Heart left ventricle (tissue), 16 donors: ENCODE data around the gene ZNF292. TPM values are rescaled to one million over a fixed set of nuclear protein-coding genes. Genes with fewer than 3 reads are reported as not detected.
"Not testable (repeated sequence)": the region's sequence is repeated elsewhere in the genome, so short reads cannot be mapped to it uniquely, and the experiment has no call there.

Experiments
- ATAC-seq, 4 donors: fragments of 200-7000 bp; cut with Tn5 transposase; one replicate each; pipeline ENCODE4 v1.9.1; 2020 to 2022; ENCODE audit warnings: moderate library complexity in 4 of 4, mild to moderate bottlenecking in 3 of 4, moderate number of reproducible peaks in 1 of 4
- DNase-seq, 5 donors: peaks; one replicate each; pipeline ENCODE4 v3.0.0-alpha.2; 2020
- H3K27ac ChIP-seq, 12 donors: fragments of 200-600 bp; sonication (generic) in 4 of 12; one replicate each; pipeline versions ENCODE4 v1.5.0 to v1.8.0; 2016 to 2022; ENCODE audit warnings: mild to moderate bottlenecking in 2 of 12
- H3K27me3 ChIP-seq, 9 donors: fragments of 200-600 bp; sonication (generic) in 2 of 9; one replicate each; pipeline versions ENCODE4 v1.5.1 to v1.8.0; 2016 to 2022; ENCODE audit warnings: mild to moderate bottlenecking in 3 of 9
- H3K36me3 ChIP-seq, 9 donors: fragments of 200-600 bp; sonication (generic) in 2 of 9; one replicate each; pipeline versions ENCODE4 v1.5.0 to v1.8.0; 2018 to 2022; ENCODE audit warnings: mild to moderate bottlenecking in 2 of 9
- H3K4me1 ChIP-seq, 12 donors: fragments of 200-600 bp; sonication (generic) in 4 of 12; one replicate each; pipeline versions ENCODE4 v1.5.0 to v1.8.0; 2016 to 2022; ENCODE audit warnings: mild to moderate bottlenecking in 3 of 12
- H3K4me3 ChIP-seq, 12 donors: fragments of 200-600 bp; sonication (generic) in 4 of 12; one replicate each; pipeline versions ENCODE4 v1.5.0 to v1.8.0; 2017 to 2022; ENCODE audit warnings: mild to moderate bottlenecking in 9 of 12, moderate library complexity in 4 of 12
- H3K9me3 ChIP-seq, 12 donors: fragments of 200-600 bp; sonication (generic) in 4 of 12; one replicate each; pipeline versions ENCODE4 v1.5.0 to v1.8.0; 2016 to 2022; ENCODE audit warnings: mild to moderate bottlenecking in 1 of 12
- CTCF ChIP-seq, 12 donors: fragments of 200-600 bp; sonication (generic) in 4 of 12; IDR thresholded peaks; one replicate each; pipeline versions ENCODE4 v1.5.0 to v1.8.0; 2018 to 2022; ENCODE audit warnings: antibody characterized with exemption in 12 of 12, mild to moderate bottlenecking in 5 of 12
- POLR2A ChIP-seq, 2 donors: fragments of 450-650 bp; IDR thresholded peaks; one replicate each; pipeline ENCODE4 v1.6.1; 2017; ENCODE audit warnings: antibody characterized with exemption in 2 of 2, mild to moderate bottlenecking in 2 of 2, moderate library complexity in 2 of 2
- WGBS, 4 donors: extraction: QIAGEN DNeasy Blood & Tissue Kit in 2 of 4; methylation state at CpG; one replicate each; pipeline versions ENCODE4 v1.1.5 to v1.1.7; 2013 to 2018; 5-methylcytosine and 5-hydroxymethylcytosine counted together
- intact Hi-C, 10 donors: fragments of 100-400 bp; cut with DNase I; formaldehyde crosslinking; loops; one replicate each; pipeline versions ENCODE4 v1.11.1 to v1.14.2; 2022
- polyA plus RNA-seq, 2 donors: library from polyadenylated mRNA; stranded (reverse); fragments of 200-250 nt; gene quantifications; one replicate each; pipeline ENCODE4 v1.2.3, GENCODE V29; 2013
- total RNA-seq, 9 donors: library from RNA; depleted of rRNA in 2 of 9; stranded (reverse); fragments of >200 nt in 2 of 9; fragmentation: NEBNext Ultra II Directional in 3 of 9; extraction: Animal tissue kit (Norgen Biotek cat#: 25700) in 3 of 9; gene quantifications; one replicate each; pipeline versions ENCODE4 v1.1.0 to v1.2.4, GENCODE V29; 2016 to 2023
- donor health status: ischemic (EF 13 %, LVEDD 7.1; RV severe dilation, severe dysfunction).
- donor health status: healthy with polysubstance abuse.
- donor health status: DM: no; HTN: yes; CAD: no.
- donor health status: DM: no; HTN: no; CAD: no.
- donor health status: ischemic (EF 25% LVEDD 6.9; RV normal size, moderate dysfunction).
- donor health status: ischemic (EF 25% LVEDD 5.7; RV mildly dilated, moderate dysfunction).
- donor health status: healthy.
- donor health status: DM: yes; HTN: yes; CAD: no.
- donor health status: ischemic (EF 35%, LVEDD 5.7; RV mildly dilated, moderate dysfunction).
- donor health status: nonischemic (EF 11% LVEDD 7.7; RV severe dilation, severe dysfunction).
- donor health status: DM: yes; HTN: yes; CAD: no.
- donor health status: PGD.
- donor health status: ischemic (EF 29% LVEDD 5.4; RV normal size, mild dysfunction).
- donor health status: nonischemic (EF 23%, LVEDD 6.1; RV moderate dilation, normal function).

ZNF292 gene
- total and polyA plus RNA-seq, 11 donors, result 4.0 to 35.8 (median 27.4) TPM

- intact Hi-C loops, result loop anchor here in 1 of 10 donors (10.0 kb wide), 1 partner anchor 71 kb away; the partner anchor contains the start of gene ZNF292
- H3K36me3 ChIP-seq, result peaks cover 0 to 77% (median 48%) of the 10 kb centered on the region in 9 donors
- TF ChIP-seq CTCF (IDR thresholded peaks at IDR 0.05) (no peak), POLR2A (IDR thresholded peaks at IDR 0.05) (no peak)
Measured at GRCh38 chr6:87225937-87226336, 70.6 kb downstream of the ZNF292 start.

GRCh38 chr6:87230801-87231200, 75.4 kb downstream of the ZNF292 start:
- no peak overlapping the region for H3K27ac ChIP-seq
- ATAC-seq (no peak), DNase-seq (no peak)
- WGBS, 4 donors, result 83 to 93% (median 87%) methylated on average over 1 of the region's 1 CpG
- intact Hi-C loops, result loop anchor here in 4 of 10 donors (5.0 to 10.0 kb wide), 3 partner anchors 78 to 156 kb away; no protein-coding TSS in a partner anchor
- TF ChIP-seq POLR2A (IDR thresholded peaks at IDR 0.05) (no peak), CTCF (IDR thresholded peaks at IDR 0.05) (no peak)
- H3K27me3 ChIP-seq, result no peaks in the 10 kb centered on the region
- peaks cover 0 to 62% (median 25%) of the 10 kb centered on the region in 9 donors for H3K36me3 ChIP-seq
- H3K9me3 ChIP-seq, result no peaks in the 10 kb centered on the region
- no peak overlapping the region for H3K4me3 ChIP-seq
- no peaks in the 10 kb centered on the region for H3K4me1 ChIP-seq

More at GRCh38 chr6:87225937-87226336, 70.6 kb downstream of the ZNF292 start:
- Histone ChIP-seq H3K4me3 (no peak overlapping the region), H3K27me3 (no peaks in the 10 kb centered on the region), H3K4me1 (no peaks in the 10 kb centered on the region), H3K27ac (no peak overlapping the region), H3K9me3 (no peaks in the 10 kb centered on the region)
- no peak for DNase-seq
- no peak for ATAC-seq

GRCh38 chr6:87237804-87238203, 82.4 kb downstream of the ZNF292 start:
- no peak for DNase-seq
- ATAC-seq, result peak in 1 of 4 donors; percentile 42
- H3K4me3 ChIP-seq, result no peak overlapping the region
- H3K9me3 ChIP-seq, result no peaks in the 10 kb centered on the region
- H3K4me1 ChIP-seq, result no peaks in the 10 kb centered on the region
- H3K27me3 ChIP-seq, result no peaks in the 10 kb centered on the region
- no peak overlapping the region for H3K27ac ChIP-seq
- H3K36me3 ChIP-seq, result peaks cover 0 to 50% (median 29%) of the 10 kb centered on the region in 9 donors
- TF ChIP-seq POLR2A (IDR thresholded peaks at IDR 0.05) (no peak), CTCF (IDR thresholded peaks at IDR 0.05) (peak; percentile 44 to 68 (median 62))
- intact Hi-C loops, result loop anchor here in 8 of 10 donors (5.0 to 10.0 kb wide), 5 partner anchors 81 to 171 kb away; partner anchors contain the start of gene ZNF292 (in 3 of the 8)

GRCh38 chr6:87239098-87239635, 83.8 kb downstream of the ZNF292 start:
- H3K4me3 ChIP-seq, H3K4me1 ChIP-seq, H3K27me3 ChIP-seq, H3K27ac ChIP-seq, DNase-seq, ATAC-seq, H3K9me3 ChIP-seq: not testable (repeated sequence)
- 95 to 100% (median 95%) methylated on average over 10 to 37 of the region's 39 CpGs for WGBS, 4 donors
- intact Hi-C loops, result loop anchor here in 8 of 10 donors (5.0 to 10.0 kb wide), 5 partner anchors 82 to 172 kb away; partner anchors contain the start of gene ZNF292 (in 3 of the 8)
- H3K36me3 ChIP-seq, result peaks cover 0 to 50% (median 36%) of the 10 kb centered on the region in 9 donors
